AML-193 (cell line): ENCODE data around the gene PDE4D.

Experiments used
- DNase-seq, 2 experiments: peaks; one replicate each; lab custom pipeline; 2025; lab: John Stamatoyannopoulos, UW

Gene PDE4D

GRCh38 chr5:59838989-59839388 lies 54.5 kb downstream of the PDE4D start:
- DNase-seq = no peak

- no peak for DNase-seq
Measured at GRCh38 chr5:59838067-59838466, 55.5 kb downstream of the PDE4D start.

GRCh38 chr5:59837071-59837470 lies 56.5 kb downstream of the PDE4D start:
- DNase-seq = peak; percentile 68 to 70

- no peak for DNase-seq
Measured at GRCh38 chr5:59835800-59836199, 57.7 kb downstream of the PDE4D start.

- DNase-seq = no peak
Measured at GRCh38 chr5:59833448-59833847, 60.1 kb downstream of the PDE4D start.

- DNase-seq = no peak
Measured at GRCh38 chr5:59832577-59833301, 60.8 kb downstream of the PDE4D start.

- DNase-seq = no peak
Measured at GRCh38 chr5:59831326-59832010, 62.1 kb downstream of the PDE4D start.

GRCh38 chr5:59830536-59831200 lies 62.9 kb downstream of the PDE4D start:
- no peak for DNase-seq

- DNase-seq = no peak
Measured at GRCh38 chr5:59829922-59830321, 63.6 kb downstream of the PDE4D start.

- DNase-seq = no peak
Measured at GRCh38 chr5:59829386-59829785, 64.1 kb downstream of the PDE4D start.

GRCh38 chr5:59828623-59829022 lies 64.9 kb downstream of the PDE4D start:
- no peak for DNase-seq

- no peak for DNase-seq
Measured at GRCh38 chr5:59826996-59827395, 66.5 kb downstream of the PDE4D start.

GRCh38 chr5:59823420-59823819 lies 70.1 kb downstream of the PDE4D start:
- DNase-seq = no peak

GRCh38 chr5:59819806-59820205 lies 73.7 kb downstream of the PDE4D start:
- no peak for DNase-seq

GRCh38 chr5:59817536-59817935 lies 76.0 kb downstream of the PDE4D start:
- no peak for DNase-seq

- no peak for DNase-seq
Measured at GRCh38 chr5:59816654-59817300, 76.7 kb downstream of the PDE4D start.

- no peak for DNase-seq
Measured at GRCh38 chr5:59814537-59814872, 79.0 kb downstream of the PDE4D start.

GRCh38 chr5:59813761-59814536 lies 79.6 kb downstream of the PDE4D start:
- peak; percentile 56 to 63 for DNase-seq

- peak; percentile 41 to 51 for DNase-seq
Measured at GRCh38 chr5:59810041-59810440, 83.5 kb downstream of the PDE4D start.

- DNase-seq = no peak
Measured at GRCh38 chr5:59807806-59808205, 85.7 kb downstream of the PDE4D start.

- DNase-seq = no peak
Measured at GRCh38 chr5:59800347-59800893, 93.1 kb downstream of the PDE4D start.
